Measurements from ENCODE around the gene NNT. TPM values are rescaled to one million over a fixed set of nuclear protein-coding genes. Genes with fewer than 3 reads are reported as not detected.

Gene NNT
- total and polyA plus RNA-seq, 2 of the 8 experiments (the other 6 are each of a cell fraction or from before 2014, with no cell fraction given): 11.0 to 22.2 TPM

DNA sequence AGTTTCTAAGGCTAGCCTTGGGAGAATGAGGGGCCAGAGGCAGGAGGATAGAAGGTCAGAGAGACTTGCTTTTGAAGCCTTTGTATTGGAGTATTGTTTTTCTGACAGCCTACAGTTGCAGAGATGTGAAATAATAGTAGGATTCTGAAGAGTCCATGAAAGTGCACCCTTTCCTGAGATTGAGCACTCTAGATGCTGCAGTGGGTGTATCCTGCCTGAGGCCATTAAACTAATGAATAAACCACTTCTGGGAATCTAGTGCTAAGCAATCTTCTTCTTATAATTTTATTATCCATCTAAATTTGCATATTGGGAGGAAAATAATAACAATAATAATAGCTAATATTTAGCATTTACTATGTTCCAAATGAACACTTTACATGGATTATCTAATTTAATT lies 19.3 kb upstream of the NNT start:
- H3K4me3 ChIP-seq (ENCODE audit: extremely low read depth in 1 of 4, insufficient read depth in 2 of 4, low read depth in 3 of 4, low read length in 4 of 4): no peak overlapping the region
- H3K9me3 ChIP-seq (ENCODE audit: insufficient read depth in 2 of 2, low read depth in 1 of 2, low read length in 1 of 2): peaks cover 9% of the 10 kb centered on the region in 2 experiments
- H3K27me3 ChIP-seq (replicated peaks in 1 of 4; ENCODE audit: control insufficient read depth in 3 of 4, extremely low read depth in 1 of 4, insufficient read depth in 3 of 4, low read length in 3 of 4): no peaks in the 10 kb centered on the region
- no peak overlapping the region for H3K14ac ChIP-seq (ENCODE audit: insufficient read length)
- H3K23ac ChIP-seq (ENCODE audit: insufficient read length): no peak overlapping the region
- H2BK5ac ChIP-seq (ENCODE audit: low read depth, low read length): no peak overlapping the region
- DNase-seq (ENCODE audit: low read depth in 1 of 2, low spot score in 2 of 2) (no peak), FAIRE-seq (no peak)
- no peak overlapping the region for H2AFZ ChIP-seq (ENCODE audit: low read length)
- no peak overlapping the region for H2BK12ac ChIP-seq (ENCODE audit: low read depth, low read length)
- no peak overlapping the region for H4K91ac ChIP-seq (replicated peaks; ENCODE audit: insufficient read length, low read length)
- H3K4ac ChIP-seq (replicated peaks; ENCODE audit: insufficient read length, low read depth, low read length): no peak overlapping the region
- H3K79me2 ChIP-seq (ENCODE audit: control insufficient read depth in 1 of 2, insufficient read depth in 2 of 2, low read length in 2 of 2): no peaks in the 10 kb centered on the region
- H2BK120ac ChIP-seq (replicated peaks; ENCODE audit: low read depth, low read length): no peak overlapping the region
- no peaks in the 10 kb centered on the region for H3K4me1 ChIP-seq (replicated peaks in 1 of 4; ENCODE audit: control insufficient read depth in 3 of 4, insufficient read depth in 4 of 4, low read length in 3 of 4)
- no peak overlapping the region for H3K27ac ChIP-seq (ENCODE audit: low read depth, low read length)
- no peaks in the 10 kb centered on the region for H3K23me2 ChIP-seq (ENCODE audit: low read depth, low read length)
- no peaks in the 10 kb centered on the region for H3K79me1 ChIP-seq (ENCODE audit: low read depth, low read length)
- H2BK15ac ChIP-seq (ENCODE audit: low read length): no peak overlapping the region
- ChIA-PET CTCF (ENCODE audit: partially characterized antibody) (no interaction called here), POLR2A (ENCODE audit: partially characterized antibody) (no interaction called here)
- no peak overlapping the region for H3K56ac ChIP-seq (replicated peaks; ENCODE audit: insufficient read length, low read depth, low read length)
- no peak overlapping the region for H4K5ac ChIP-seq (ENCODE audit: insufficient read length, low read depth, low read length)
- H4K20me1 ChIP-seq (replicated peaks in 1 of 2; ENCODE audit: control insufficient read depth in 1 of 2, insufficient read depth in 2 of 2, low read length in 2 of 2): no peaks in the 10 kb centered on the region
- H3K9ac ChIP-seq (replicated peaks in 1 of 4; ENCODE audit: extremely low read depth in 1 of 4, low read depth in 3 of 4, low read length in 3 of 4): no peak overlapping the region
- H4K8ac ChIP-seq (ENCODE audit: extremely low read depth, insufficient read depth, low read length): no peak overlapping the region
- no peak overlapping the region for H2BK20ac ChIP-seq (ENCODE audit: low read length)
- no peaks in the 10 kb centered on the region; a peak in 1 of 8 replicates for H3K36me3 ChIP-seq (ENCODE audit: control insufficient read depth in 2 of 4, insufficient read depth in 4 of 4, low read length in 3 of 4)
- no peak overlapping the region for H3K4me2 ChIP-seq (ENCODE audit: insufficient read depth in 1 of 2, low read depth in 2 of 2, low read length in 2 of 2)
- H2AK5ac ChIP-seq (ENCODE audit: low read depth, low read length): no peak overlapping the region
- H3K18ac ChIP-seq (ENCODE audit: extremely low read depth, low read length): no peak overlapping the region
- TF ChIP-seq, protein P1, sequence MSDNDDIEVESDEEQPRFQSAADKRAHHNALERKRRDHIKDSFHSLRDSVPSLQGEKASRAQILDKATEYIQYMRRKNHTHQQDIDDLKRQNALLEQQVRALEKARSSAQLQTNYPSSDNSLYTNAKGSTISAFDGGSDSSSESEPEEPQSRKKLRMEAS (IDR thresholded peaks at IDR 0.05): no peak
- TF ChIP-seq CHD2 (IDR thresholded peaks at IDR 0.05; ENCODE audit: low read length) (no peak), BCL11A (IDR thresholded peaks at IDR 0.05; ENCODE audit: low read depth in 2 of 2, low read length in 2 of 2) (no peak), CBX8 (IDR thresholded peaks at IDR 0.05; ENCODE audit: borderline replicate concordance, low read depth, low read length) (no peak), KDM5A (IDR thresholded peaks at IDR 0.05; ENCODE audit: low read length) (no peak), JUND (IDR thresholded peaks at IDR 0.05; ENCODE audit: low read length) (no peak), SUZ12 (IDR thresholded peaks at IDR 0.05; ENCODE audit: low read length) (no peak)
- TF ChIP-seq, protein P2, sequence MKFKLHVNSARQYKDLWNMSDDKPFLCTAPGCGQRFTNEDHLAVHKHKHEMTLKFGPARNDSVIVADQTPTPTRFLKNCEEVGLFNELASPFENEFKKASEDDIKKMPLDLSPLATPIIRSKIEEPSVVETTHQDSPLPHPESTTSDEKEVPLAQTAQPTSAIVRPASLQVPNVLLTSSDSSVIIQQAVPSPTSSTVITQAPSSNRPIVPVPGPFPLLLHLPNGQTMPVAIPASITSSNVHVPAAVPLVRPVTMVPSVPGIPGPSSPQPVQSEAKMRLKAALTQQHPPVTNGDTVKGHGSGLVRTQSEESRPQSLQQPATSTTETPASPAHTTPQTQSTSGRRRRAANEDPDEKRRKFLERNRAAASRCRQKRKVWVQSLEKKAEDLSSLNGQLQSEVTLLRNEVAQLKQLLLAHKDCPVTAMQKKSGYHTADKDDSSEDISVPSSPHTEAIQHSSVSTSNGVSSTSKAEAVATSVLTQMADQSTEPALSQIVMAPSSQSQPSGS (IDR thresholded peaks at IDR 0.05; ENCODE audit: low read length): no peak
- TF ChIP-seq, protein P3, sequence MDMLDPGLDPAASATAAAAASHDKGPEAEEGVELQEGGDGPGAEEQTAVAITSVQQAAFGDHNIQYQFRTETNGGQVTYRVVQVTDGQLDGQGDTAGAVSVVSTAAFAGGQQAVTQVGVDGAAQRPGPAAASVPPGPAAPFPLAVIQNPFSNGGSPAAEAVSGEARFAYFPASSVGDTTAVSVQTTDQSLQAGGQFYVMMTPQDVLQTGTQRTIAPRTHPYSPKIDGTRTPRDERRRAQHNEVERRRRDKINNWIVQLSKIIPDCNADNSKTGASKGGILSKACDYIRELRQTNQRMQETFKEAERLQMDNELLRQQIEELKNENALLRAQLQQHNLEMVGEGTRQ (IDR thresholded peaks at IDR 0.05; ENCODE audit: low read length): no peak
- TF ChIP-seq, protein P4, sequence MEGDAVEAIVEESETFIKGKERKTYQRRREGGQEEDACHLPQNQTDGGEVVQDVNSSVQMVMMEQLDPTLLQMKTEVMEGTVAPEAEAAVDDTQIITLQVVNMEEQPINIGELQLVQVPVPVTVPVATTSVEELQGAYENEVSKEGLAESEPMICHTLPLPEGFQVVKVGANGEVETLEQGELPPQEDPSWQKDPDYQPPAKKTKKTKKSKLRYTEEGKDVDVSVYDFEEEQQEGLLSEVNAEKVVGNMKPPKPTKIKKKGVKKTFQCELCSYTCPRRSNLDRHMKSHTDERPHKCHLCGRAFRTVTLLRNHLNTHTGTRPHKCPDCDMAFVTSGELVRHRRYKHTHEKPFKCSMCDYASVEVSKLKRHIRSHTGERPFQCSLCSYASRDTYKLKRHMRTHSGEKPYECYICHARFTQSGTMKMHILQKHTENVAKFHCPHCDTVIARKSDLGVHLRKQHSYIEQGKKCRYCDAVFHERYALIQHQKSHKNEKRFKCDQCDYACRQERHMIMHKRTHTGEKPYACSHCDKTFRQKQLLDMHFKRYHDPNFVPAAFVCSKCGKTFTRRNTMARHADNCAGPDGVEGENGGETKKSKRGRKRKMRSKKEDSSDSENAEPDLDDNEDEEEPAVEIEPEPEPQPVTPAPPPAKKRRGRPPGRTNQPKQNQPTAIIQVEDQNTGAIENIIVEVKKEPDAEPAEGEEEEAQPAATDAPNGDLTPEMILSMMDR (IDR thresholded peaks at IDR 0.05; ENCODE audit: control extremely low read depth in 1 of 3, insufficient read depth in 1 of 3, low read depth in 1 of 3, low read length in 3 of 3): no peak
